Lung (tissue), 12 donors: ENCODE measurements around the gene PSD2. TPM values are rescaled to one million over a fixed set of nuclear protein-coding genes. Genes with fewer than 3 reads are reported as not detected.

ENCODE experiments used
- ATAC-seq: fragments of 200-7000 bp; cut with Tn5 transposase; one replicate; pipeline ENCODE4 v1.9.1; 2020; ENCODE audit warnings: moderate number of reproducible peaks; ENCODE audit not compliant: insufficient read depth, low FRiP score
- DNase-seq, 3 donors: peaks; one replicate each; pipeline ENCODE4 v3.0.0-alpha.2; 2013 to 2017
- H3K27ac ChIP-seq, 2 donors: one replicate each; pipeline ENCODE4 v1.5.1; 2013; ENCODE audit warnings: mild to moderate bottlenecking in 2 of 2, moderate library complexity in 2 of 2, control low read depth in 1 of 2, inconsistent platforms in 1 of 2, low read depth in 1 of 2, low read length in 1 of 2
- H3K27me3 ChIP-seq, 3 donors: one replicate each; pipeline ENCODE4 v1.5.1; 2013; ENCODE audit warnings: low read length in 2 of 3; ENCODE audit not compliant: control insufficient read depth in 3 of 3, insufficient read depth in 3 of 3
- H3K36me3 ChIP-seq, 4 donors: one replicate each; pipeline ENCODE4 v1.5.1; 2013; ENCODE audit warnings: low read length in 4 of 4, mild to moderate bottlenecking in 1 of 4, moderate library complexity in 1 of 4; ENCODE audit not compliant: control insufficient read depth in 4 of 4, insufficient read depth in 4 of 4
- H3K4me1 ChIP-seq, 5 donors: one replicate each; pipeline ENCODE4 v1.5.1; 2013; ENCODE audit warnings: low read length in 5 of 5, mild to moderate bottlenecking in 2 of 5, moderate library complexity in 1 of 5; ENCODE audit not compliant: control insufficient read depth in 5 of 5, insufficient read depth in 5 of 5
- H3K4me3 ChIP-seq: one replicate; pipeline ENCODE4 v1.5.1; 2013; ENCODE audit warnings: mild to moderate bottlenecking, control low read depth, moderate library complexity
- H3K9ac ChIP-seq, 2 donors: one replicate each; pipeline ENCODE4 v1.5.1; 2013; ENCODE audit warnings: low read length in 2 of 2, control low read depth in 1 of 2; ENCODE audit not compliant: insufficient read depth in 1 of 2
- H3K9me3 ChIP-seq, 4 donors: one replicate each; pipeline ENCODE4 v1.5.1; 2013; ENCODE audit warnings: low read length in 3 of 4, mild to moderate bottlenecking in 1 of 4, moderate library complexity in 1 of 4; ENCODE audit not compliant: control insufficient read depth in 4 of 4, insufficient read depth in 3 of 4
- CTCF ChIP-seq: IDR thresholded peaks from 2 replicates; pipeline ENCODE4 v1.5.1; 2012; ENCODE audit warnings: mild to moderate bottlenecking; ENCODE audit errors: control extremely low read depth, extremely low read depth
- WGBS, 2 donors: extraction: QIAGEN DNeasy Blood & Tissue Kit; methylation state at CpG; one replicate each; pipeline ENCODE4 v1.1.7; 2013; 5-methylcytosine and 5-hydroxymethylcytosine counted together
- polyA plus RNA-seq, 2 donors: library from polyadenylated mRNA; stranded (reverse); fragments of 200-250 nt; gene quantifications; one replicate each; pipeline ENCODE4 v1.2.1, GENCODE V29; 2013
- total RNA-seq, 2 donors: library from RNA; depleted of rRNA in 1 of 2; stranded (reverse); fragments of >200 nt in 1 of 2; gene quantifications; one replicate each; pipeline ENCODE4 v1.2.1, GENCODE V29; 2014 to 2021
- donor health status: control.
- donor health status: control.
- donor health status: Bipolar disorder and iron deficiency.
- donor health status: healthy.
- donor health status: DM: yes; HTN: yes; CAD: no.

Gene PSD2
- total and polyA plus RNA-seq, 4 donors = 0.01 to 0.20 (median 0.05) TPM

GRCh38 chr5:139811274-139811607, 15.6 kb downstream of the PSD2 start:
- no peak overlapping the region for H3K27ac ChIP-seq
- H3K4me3 ChIP-seq = no peak overlapping the region
- H3K9me3 ChIP-seq = peaks cover 0 to 2% (median 0%) of the 10 kb centered on the region in 4 donors
- no peak overlapping the region for H3K9ac ChIP-seq
- H3K27me3 ChIP-seq = no peaks in the 10 kb centered on the region
- no peaks in the 10 kb centered on the region for H3K36me3 ChIP-seq
- H3K4me1 ChIP-seq = no peaks in the 10 kb centered on the region
- no peak for ATAC-seq
- no peak for TF ChIP-seq CTCF
- 55% methylated on average over 2 of the region's 2 CpGs for WGBS, 2 donors
- DNase-seq = no peak

GRCh38 chr5:139812323-139812722, 16.7 kb downstream of the PSD2 start:
- Histone ChIP-seq H3K4me1 (no peaks in the 10 kb centered on the region), H3K9ac (no peak overlapping the region), H3K27me3 (no peaks in the 10 kb centered on the region), H3K36me3 (no peaks in the 10 kb centered on the region), H3K4me3 (no peak overlapping the region), H3K9me3 (peaks cover 0 to 2% (median 0%) of the 10 kb centered on the region in 4 donors), H3K27ac (no peak overlapping the region)
- no peak for DNase-seq
- no peak for ATAC-seq
- no peak for TF ChIP-seq CTCF
- 80 to 86% methylated on average over 5 of the region's 5 CpGs for WGBS, 2 donors

- H3K27me3 ChIP-seq = no peaks in the 10 kb centered on the region
- no peaks in the 10 kb centered on the region for H3K36me3 ChIP-seq
- WGBS, 2 donors = 91 to 94% methylated on average over 25 of the region's 25 CpGs
- ATAC-seq = no peak
- no peak overlapping the region for H3K4me3 ChIP-seq
- no peak for DNase-seq
- H3K9ac ChIP-seq = no peak overlapping the region
- H3K27ac ChIP-seq = no peak overlapping the region
- peaks cover 0 to 4% (median 0%) of the 10 kb centered on the region in 4 donors for H3K9me3 ChIP-seq
- H3K4me1 ChIP-seq = no peaks in the 10 kb centered on the region
- no peak for TF ChIP-seq CTCF
Measured at GRCh38 chr5:139812836-139813805, 17.5 kb downstream of the PSD2 start.
